GM13976 (cell line): ENCODE results near the gene RAB7B.
A peak's percentile ranks its signal among the peaks of the same experiment; 100 is the strongest.

Experiments used
- DNase-seq: peaks from one replicate; pipeline ENCODE4 v3.0.0; 2012; ENCODE audit warnings: low spot score
- CTCF ChIP-seq: IDR thresholded peaks from 2 replicates; pipeline ENCODE4 v1.5.1; 2012; ENCODE audit warnings: borderline replicate concordance, mild to moderate bottlenecking; ENCODE audit not compliant: insufficient read depth; ENCODE audit errors: extremely low read depth, missing control alignments, control extremely low read depth
- in situ Hi-C: fragments of 300-500 bp; cut with MboI; formaldehyde crosslinking; loops from one replicate; pipeline ENCODE4 v1.12.0; 2022; ENCODE audit warnings: low sequenced_read_pairs, mixed read lengths, inconsistent platforms; ENCODE audit not compliant: unreplicated experiment

Gene RAB7B

DNA sequence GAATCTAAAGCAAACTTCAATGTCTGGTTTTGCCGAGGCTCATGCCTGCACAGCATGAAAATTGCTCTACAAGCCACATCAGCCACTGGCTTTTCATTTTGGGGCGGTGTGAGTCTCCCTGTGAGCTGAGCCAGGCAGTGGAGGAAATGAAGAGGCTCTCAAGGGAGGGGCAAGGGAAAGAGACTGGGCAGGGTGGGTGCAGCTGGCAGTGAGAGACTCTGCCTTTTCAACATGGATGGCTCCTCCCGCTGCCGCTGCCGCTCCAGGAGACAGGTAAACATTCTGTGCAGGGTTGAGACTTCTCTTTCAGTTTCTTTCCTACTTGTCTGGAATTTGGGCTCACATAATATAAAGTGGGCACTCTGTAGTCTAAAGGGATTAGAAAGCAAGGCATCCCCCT, 31.8 kb upstream of the RAB7B start:
- DNase-seq = no peak
- in situ Hi-C loops = loop anchor here (10.0 kb wide), 1 partner anchor 70 kb away; no protein-coding TSS in a partner anchor
- TF ChIP-seq CTCF = no peak

DNA sequence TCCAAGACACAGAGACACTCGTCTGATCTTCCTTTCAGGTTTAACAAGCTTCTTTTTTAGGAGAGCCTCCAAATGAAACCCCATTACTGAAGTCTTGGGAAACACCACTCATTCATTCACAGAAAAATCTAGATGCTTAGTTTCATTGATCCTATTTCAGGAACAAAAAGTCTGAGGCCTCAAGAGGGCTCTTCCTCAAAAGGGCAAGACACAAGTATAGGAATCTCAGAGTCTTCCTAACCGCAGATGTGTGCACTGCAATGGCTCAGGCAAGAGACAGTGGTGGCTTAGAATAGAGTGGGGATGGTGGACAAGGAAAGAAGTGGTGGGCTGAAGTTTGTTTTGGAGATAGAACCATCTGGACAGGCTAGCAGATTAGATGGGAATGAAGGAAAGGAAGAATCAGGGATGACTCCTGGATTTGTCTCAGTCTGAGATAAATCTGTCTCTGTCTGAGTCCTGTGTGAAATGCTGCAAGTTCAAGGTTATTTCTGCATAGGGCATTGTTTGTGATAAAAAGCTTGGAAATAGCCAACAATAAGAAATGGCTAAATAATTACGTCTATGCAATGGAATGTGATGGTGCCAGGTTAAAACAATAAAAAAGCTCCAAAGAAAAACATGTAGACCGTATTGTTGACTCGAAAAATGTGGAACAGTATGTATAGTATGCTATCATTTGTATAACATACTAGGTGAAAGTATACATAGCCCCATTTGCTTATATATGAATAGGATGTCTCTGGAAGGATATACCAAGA, 29.4 kb upstream of the RAB7B start:
- no peak for DNase-seq
- in situ Hi-C loops = loop anchor here (10.0 kb wide), 1 partner anchor 72 kb away; no protein-coding TSS in a partner anchor
- TF ChIP-seq CTCF = no peak

DNA sequence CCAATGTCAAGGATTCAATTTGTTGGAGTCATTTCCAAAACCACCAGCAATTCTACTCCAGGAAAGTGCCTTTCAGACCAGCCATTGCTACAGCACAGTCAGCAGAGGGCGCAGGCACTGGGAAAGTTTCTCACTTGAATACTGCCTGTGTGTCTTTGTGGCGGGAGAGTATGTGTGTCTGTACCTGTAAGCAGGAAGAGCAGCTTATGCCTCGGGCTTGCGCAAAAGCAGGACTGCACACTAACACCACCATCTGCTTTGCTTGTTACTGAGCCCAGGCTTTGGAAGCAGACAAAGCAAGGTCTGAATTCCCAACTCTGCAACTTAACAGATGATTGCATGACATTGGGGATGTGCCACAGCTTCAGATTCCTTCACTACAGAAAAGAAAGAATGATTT, 27.5 kb upstream of the RAB7B start:
- in situ Hi-C loops = loop anchor here (10.0 kb wide), 1 partner anchor 74 kb away; no protein-coding TSS in a partner anchor
- peak; percentile 88 for TF ChIP-seq CTCF
- peak; percentile 64 for DNase-seq

- no peak for TF ChIP-seq CTCF
- in situ Hi-C loops = loop anchor here (10.0 kb wide), 1 partner anchor 75 kb away; no protein-coding TSS in a partner anchor
- DNase-seq = no peak
Measured at GRCh38 chr1:206030191-206030590, 27.0 kb upstream of the RAB7B start.

DNA sequence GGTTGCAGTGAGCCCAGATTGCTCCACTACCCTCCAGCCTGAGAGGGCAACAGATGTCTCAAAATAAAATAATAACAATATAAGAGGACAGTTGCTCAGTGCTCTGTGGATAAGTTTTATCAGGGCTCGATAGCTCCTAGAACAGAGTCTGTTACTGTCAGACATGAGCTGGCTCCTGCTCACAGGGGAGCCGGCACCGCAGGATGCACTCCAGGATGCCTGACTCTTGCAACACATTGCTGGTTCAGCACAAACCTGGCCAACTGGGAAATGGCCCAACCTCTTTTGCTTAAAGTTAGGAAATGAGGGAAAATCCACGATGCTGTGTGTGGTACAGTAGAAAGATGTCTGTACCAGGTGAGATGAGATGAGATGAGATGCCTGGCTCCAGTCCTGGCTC, 26.3 kb upstream of the RAB7B start:
- TF ChIP-seq CTCF = no peak
- DNase-seq = no peak
- in situ Hi-C loops = no loop called here

DNA sequence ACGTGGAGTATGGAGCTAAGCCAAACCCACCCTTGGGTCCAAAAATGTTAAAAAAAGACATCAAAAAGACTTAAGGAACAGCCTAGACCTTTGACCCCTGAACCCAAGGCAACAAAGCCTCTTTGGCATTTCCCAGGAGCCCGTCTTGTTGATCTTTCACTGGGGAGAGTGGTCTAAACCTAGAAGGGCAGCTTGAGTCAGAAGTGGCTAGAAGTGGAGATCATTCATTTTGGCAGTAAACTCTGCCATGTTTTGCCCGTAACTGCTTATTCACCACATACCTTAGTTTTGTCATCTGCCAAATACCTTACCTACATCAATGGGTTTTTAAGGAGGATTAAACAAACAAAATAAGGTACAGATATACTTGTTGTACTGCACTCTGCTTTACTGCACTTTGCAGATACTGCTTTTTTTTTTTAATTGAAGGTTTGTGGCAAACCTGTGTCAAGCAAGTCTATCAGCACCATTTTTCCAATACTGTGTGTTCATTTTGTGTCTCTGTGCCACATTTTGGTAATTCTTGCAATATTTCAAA, 22.2 kb upstream of the RAB7B start:
- no peak for TF ChIP-seq CTCF
- no peak for DNase-seq

More for the DNA sequence above, 22.2 kb upstream of the RAB7B start:
- in situ Hi-C loops = no loop called here
